Calu3 (cell line): ENCODE data around the gene DUSP7. TPM values are rescaled to one million over a fixed set of nuclear protein-coding genes. Genes with fewer than 3 reads are reported as not detected.

Experiments used
- BruUV-seq: library from RNA; stranded (reverse); fragments of 400-500 nt; replicated peaks from 2 replicates; lab custom pipeline; 2021; lab: Mats Ljungman, UMichigan
- CTCF ChIA-PET: fragments of 300-600 bp; sonication (Branson Sonifier 250); formaldehyde crosslinking; loops from one replicate; lab custom pipeline; 2022; ENCODE audit warnings: antibody characterized with exemption; lab: Charles Lee
- DNase-seq: peaks from one replicate; pipeline ENCODE4 v3.0.0; 2022
- H3K27ac Mint-ChIP-seq: one replicate; pipeline ENCODE4 v1.8.0; 2022; ENCODE audit warnings: mixed read lengths; ENCODE audit not compliant: unreplicated experiment
- H3K27me3 Mint-ChIP-seq: one replicate; pipeline ENCODE4 v1.8.0; 2022; ENCODE audit warnings: mixed read lengths; ENCODE audit not compliant: unreplicated experiment
- H3K36me3 Mint-ChIP-seq: one replicate; pipeline ENCODE4 v1.8.0; 2022; ENCODE audit warnings: mild to moderate bottlenecking, moderate library complexity, mixed read lengths; ENCODE audit not compliant: insufficient read depth, unreplicated experiment
- H3K4me1 Mint-ChIP-seq: one replicate; pipeline ENCODE4 v1.8.0; 2022; ENCODE audit warnings: mild to moderate bottlenecking, low read depth, mixed read lengths; ENCODE audit not compliant: unreplicated experiment
- H3K4me3 Mint-ChIP-seq: one replicate; pipeline ENCODE4 v1.8.0; 2022; ENCODE audit warnings: mild to moderate bottlenecking, low read depth, moderate library complexity, mixed read lengths; ENCODE audit not compliant: unreplicated experiment
- H3K9me3 Mint-ChIP-seq: one replicate; pipeline ENCODE4 v1.8.0; 2022; ENCODE audit warnings: low read depth, mixed read lengths; ENCODE audit not compliant: unreplicated experiment
- CTCF ChIP-seq: fragments of 200-600 bp; IDR thresholded peaks from one replicate; pipeline ENCODE4 v1.8.0; 2022; ENCODE audit warnings: antibody characterized with exemption; ENCODE audit not compliant: unreplicated experiment
- intact Hi-C: fragments of 100-400 bp; cut with micrococcal nuclease; formaldehyde crosslinking; loops from one replicate; pipeline ENCODE4 v1.10.0; 2022; ENCODE audit not compliant: unreplicated experiment
- total RNA-seq: library from RNA; stranded (reverse); gene quantifications from 2 replicates; pipeline ENCODE4 v1.2.3, GENCODE V29; 2022

The DUSP7 gene
- total RNA-seq, 1 experiment from 2014 or later = 7.7 TPM

- no TSS peak for BruUV-seq
- Mint-ChIP-seq H3K27me3 (no peaks in the 10 kb centered on the region), H3K4me1 (no peaks in the 10 kb centered on the region), H3K36me3 (peaks cover 5% of the 10 kb centered on the region), H3K4me3 (no peak overlapping the region), H3K27ac (no peak overlapping the region), H3K9me3 (peaks cover 3% of the 10 kb centered on the region)
- no peak for TF ChIP-seq CTCF
- CTCF ChIA-PET = no interaction called here
- no peak for DNase-seq
- intact Hi-C loops = no loop called here
Measured at GRCh38 chr3:52028572-52028971, 27.8 kb downstream of the DUSP7 start.

GRCh38 chr3:52026041-52026440, 30.3 kb downstream of the DUSP7 start:
- no peaks in the 10 kb centered on the region for H3K9me3 Mint-ChIP-seq
- BruUV-seq = no TSS peak
- CTCF ChIA-PET = no interaction called here
- intact Hi-C loops = no loop called here
- TF ChIP-seq CTCF = no peak
- DNase-seq = no peak
- peak overlapping the region; percentile 11 for H3K27ac Mint-ChIP-seq
- no peaks in the 10 kb centered on the region for H3K4me1 Mint-ChIP-seq
- H3K36me3 Mint-ChIP-seq = peaks cover 5% of the 10 kb centered on the region
- no peak overlapping the region for H3K4me3 Mint-ChIP-seq
- H3K27me3 Mint-ChIP-seq = no peaks in the 10 kb centered on the region

GRCh38 chr3:52025453-52025852, 30.9 kb downstream of the DUSP7 start:
- Mint-ChIP-seq H3K27me3 (no peaks in the 10 kb centered on the region), H3K27ac (no peak overlapping the region), H3K36me3 (peaks cover 5% of the 10 kb centered on the region), H3K9me3 (no peaks in the 10 kb centered on the region), H3K4me3 (no peak overlapping the region), H3K4me1 (no peaks in the 10 kb centered on the region)
- intact Hi-C loops = no loop called here
- DNase-seq = no peak
- CTCF ChIA-PET = no interaction called here
- no peak for TF ChIP-seq CTCF
- no TSS peak for BruUV-seq

DNA sequence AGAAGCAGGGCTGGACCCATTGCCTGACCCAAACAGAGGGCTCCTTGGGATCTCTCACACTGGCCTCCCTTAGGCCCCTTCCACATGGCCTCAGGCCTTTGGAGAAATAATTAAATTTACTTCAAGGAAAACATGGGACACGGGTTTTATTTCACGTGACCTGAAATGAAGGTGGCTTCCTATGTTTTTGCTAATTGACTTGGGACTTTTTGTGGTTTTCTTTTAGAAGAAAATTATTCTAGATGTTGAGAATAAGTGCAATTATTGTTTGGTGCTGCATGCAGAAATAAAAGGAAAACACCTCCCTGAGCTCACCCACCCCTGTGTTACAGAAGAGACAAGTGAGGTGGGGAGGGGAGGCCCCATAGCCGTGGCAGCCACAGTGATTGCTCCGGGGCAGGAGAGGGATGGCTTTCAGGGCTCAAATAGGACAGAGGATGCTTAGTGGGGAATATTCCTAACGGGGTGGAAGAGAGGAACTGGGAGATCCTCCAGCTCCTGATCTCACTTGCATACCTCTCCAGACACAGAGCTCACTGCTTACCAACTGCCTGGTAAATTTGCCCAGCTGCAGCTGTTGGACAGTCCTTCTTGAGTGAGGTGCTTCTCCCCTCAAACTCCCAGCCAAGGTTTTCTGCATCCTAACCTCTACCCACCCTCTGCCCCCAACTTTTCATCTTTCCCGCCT, 31.5 kb downstream of the DUSP7 start:
- TF ChIP-seq CTCF = no peak
- no TSS peak for BruUV-seq
- CTCF ChIA-PET = no interaction called here
- H3K4me1 Mint-ChIP-seq = no peaks in the 10 kb centered on the region
- no peak for DNase-seq
- no peak overlapping the region for H3K4me3 Mint-ChIP-seq
- H3K9me3 Mint-ChIP-seq = no peaks in the 10 kb centered on the region
- H3K27me3 Mint-ChIP-seq = no peaks in the 10 kb centered on the region
- H3K27ac Mint-ChIP-seq = no peak overlapping the region
- peaks cover 5% of the 10 kb centered on the region for H3K36me3 Mint-ChIP-seq
- intact Hi-C loops = no loop called here
